CD4-positive, alpha-beta T cell treated with Interleukin-6 at 100 ng/mL for 8 hours (primary cell): ENCODE measurements around the gene STN1.

ENCODE experiments used
- DNase-seq: peaks from one replicate; pipeline ENCODE4 v3.0.0-alpha.2; 2020; ENCODE audit warnings: mixed read lengths, low spot score

The STN1 gene

DNA sequence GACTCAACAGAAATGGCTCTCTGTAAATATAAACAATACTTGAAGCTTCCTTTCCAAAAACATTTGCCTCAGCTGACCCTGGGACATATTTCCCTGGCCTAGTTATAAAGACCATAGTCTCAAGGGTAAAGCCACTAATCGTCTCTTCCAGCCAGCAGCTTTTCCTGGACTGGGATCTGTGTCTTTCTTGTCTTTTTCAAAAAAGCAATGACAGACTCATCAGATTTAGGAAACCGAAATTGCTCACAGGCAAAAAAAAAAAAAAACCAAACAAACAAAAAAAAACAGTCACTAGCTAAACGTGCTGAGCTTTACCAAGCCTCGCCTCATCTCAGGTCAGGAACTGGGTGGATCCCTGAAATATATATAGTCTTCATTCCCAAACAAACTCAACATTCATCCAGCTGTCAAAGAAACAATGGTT is 23.5 kb downstream of the STN1 start:
- DNase-seq = no peak

DNA sequence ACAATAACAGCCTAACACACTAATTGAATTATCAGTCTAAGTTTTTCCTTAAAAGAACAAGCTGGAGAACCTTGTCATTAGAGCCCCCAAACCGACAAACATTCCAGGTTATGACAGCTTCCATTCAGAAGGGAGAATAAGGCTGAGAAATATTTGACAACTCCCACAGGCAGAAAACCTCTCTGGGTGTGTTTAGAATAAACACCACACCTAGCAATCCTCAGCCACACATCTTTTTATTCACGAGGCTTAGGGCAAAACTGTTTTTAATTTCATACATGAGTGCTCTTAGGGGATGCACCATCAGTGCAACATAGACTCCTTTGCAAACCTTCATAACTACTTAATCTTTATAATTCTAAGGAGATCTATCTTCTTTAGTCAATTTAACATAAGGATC is 24.2 kb downstream of the STN1 start:
- no peak for DNase-seq

DNA sequence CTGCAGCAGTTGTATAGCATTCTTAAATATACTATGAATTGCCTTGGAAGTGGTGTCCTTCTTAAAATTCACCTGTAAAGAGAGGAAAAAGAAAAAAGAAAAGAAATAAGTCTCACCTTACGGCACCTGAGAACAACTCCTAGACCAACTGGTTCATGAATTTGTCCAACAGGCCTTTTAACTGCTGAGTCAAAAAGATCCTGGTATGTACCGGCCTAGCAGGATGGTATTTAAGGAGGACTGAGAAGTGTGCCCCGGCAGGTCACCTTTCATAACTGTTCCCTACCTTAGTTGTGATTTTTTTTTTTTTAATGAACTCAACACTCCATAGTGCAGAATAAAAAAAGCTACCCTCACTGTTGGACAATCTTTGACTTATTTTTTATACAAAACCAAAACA is 25.8 kb downstream of the STN1 start:
- no peak for DNase-seq

DNA sequence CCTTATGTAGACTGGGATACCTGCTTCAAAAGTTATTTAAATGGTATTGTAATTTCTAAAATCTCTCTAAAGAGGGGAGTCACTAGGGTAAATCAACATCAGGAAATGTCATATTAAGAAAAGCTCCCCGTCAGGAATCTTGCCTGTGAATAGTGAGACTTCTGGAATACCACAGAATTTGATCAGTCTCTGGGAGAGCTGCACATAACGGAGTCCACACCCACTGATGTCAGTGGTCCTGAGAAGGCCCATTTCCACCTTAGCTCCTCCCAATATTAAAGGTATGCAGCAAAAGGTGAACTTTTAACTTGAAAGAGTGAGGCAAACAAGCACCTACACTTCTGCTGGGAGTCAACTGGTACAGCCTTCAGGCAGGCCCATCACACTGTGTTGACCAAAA is 27.3 kb downstream of the STN1 start:
- DNase-seq = no peak

DNA sequence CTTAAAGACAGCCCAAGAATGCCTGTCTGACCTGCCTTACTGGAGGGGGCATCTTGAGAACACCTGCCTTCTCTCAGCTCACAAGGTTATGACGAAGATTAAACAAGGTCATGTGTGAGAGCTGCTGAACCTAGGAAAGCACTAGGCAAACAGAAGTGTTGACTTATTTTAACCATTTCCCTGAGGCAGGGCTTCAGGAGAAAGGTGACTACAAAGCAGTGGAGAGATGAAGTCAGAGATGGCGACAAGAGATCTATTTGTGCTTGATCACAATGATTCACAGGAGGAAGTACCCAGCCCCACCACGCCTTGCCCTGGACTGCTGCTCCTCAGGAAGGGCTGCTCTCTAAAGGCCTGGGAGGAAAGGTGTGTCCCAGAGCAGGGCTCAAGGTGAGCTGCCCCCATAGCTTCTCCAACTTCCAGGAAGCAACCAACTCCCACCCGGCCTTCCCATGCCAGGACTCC is 27.8 kb downstream of the STN1 start:
- DNase-seq = peak; percentile 12

DNA sequence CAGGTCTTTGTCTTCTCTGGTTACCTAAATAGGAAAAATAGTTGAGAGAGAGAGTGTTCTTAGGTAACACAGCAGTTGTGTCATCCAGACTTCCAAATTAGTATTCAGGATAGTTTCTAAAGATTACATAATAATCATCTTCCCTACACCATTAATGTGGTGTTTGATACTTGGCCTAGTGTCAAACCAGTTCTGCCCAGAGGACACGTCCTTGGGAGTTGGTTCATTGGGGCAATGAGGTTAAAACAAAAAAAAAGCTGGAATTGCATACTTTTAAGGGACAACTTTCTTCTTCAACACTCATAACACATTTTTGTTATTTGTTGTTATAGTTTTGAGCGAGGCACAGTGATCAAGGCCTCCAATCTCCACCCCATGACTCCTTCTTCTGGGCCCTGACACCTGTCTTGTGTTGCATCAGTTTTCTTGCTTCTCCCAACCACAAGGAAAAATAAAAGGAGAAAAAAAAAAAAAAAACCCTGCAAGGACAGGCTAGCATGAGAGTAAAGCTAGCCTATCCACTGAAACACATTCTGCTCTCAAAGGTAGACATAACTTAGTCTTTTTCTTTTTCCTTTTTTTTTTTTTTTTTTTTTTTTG is 28.8 kb downstream of the STN1 start:
- no peak for DNase-seq

DNA sequence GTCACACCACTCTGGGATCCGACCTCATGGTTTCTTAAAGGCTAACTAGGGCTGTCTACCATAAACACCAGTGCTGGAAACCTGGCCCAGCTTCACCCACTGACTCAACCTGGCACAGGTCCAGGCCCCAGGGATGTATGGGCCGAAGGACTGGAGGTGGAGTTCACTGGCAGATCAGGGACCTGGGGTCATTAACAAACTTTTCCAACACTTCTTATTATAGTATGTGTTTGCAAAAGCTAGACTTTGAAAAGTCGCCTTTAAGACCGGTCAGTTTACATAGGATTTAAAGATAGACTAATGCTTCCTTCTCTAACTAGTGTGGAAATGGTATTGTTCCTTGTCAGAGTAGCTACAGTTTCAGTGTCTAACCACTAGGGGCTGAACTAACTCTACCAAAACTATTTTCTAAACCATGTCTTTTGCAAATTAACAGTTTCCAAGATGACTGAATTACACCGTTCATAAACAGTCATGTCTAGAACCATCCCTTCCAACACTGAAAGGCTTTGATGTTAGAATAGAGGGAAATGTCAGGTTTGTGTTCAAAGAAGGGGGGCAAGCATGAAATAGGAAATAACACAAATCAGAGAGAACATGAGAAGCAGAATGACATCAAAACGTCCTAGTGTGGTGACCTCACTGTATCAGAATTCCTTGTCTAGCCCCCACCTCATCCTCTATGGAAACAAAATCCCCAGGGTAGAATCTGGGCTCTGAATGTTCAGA is 29.7 kb downstream of the STN1 start:
- peak; percentile 60 for DNase-seq

DNA sequence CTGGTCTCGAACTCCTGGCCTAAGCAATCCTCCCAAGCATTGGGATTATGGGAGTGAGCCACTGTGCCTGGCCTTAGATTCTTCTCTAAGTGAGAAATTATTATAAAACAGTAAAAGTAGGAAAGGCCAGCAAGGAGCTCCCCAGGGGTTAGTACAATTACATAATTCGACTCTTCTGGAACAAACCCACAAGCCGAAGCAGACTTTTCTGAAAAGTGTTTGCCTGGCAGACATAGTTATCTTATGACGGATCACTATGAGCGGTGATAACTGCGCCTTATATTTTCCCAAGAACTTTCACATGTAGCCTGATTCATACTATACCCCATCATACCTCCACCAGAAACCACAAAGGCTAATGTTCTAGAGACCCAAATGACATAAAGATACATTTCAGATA is 32.4 kb downstream of the STN1 start:
- no peak for DNase-seq

DNA sequence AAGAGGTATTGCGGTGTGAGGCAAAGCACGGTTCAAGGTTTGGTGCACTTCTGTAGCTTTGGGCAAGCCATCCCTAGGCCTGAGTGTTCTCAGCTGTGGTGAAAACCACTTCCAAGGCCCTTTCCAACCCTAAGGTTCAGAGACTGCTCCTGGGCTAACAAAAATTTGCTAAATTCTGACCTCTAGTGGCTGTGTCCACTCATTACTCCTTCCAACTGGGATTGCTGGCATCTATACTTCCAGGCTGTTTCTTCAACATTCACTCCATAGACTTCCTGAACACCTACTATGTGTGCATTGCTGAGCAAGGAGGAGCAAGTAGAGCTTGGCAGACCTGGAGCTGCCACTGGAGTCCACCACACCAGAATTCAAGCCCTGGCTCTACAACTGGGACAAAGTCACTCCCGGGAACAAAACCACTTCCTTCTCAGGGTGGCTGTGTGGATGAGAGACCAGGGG is 33.3 kb downstream of the STN1 start:
- peak; percentile 20 for DNase-seq

DNA sequence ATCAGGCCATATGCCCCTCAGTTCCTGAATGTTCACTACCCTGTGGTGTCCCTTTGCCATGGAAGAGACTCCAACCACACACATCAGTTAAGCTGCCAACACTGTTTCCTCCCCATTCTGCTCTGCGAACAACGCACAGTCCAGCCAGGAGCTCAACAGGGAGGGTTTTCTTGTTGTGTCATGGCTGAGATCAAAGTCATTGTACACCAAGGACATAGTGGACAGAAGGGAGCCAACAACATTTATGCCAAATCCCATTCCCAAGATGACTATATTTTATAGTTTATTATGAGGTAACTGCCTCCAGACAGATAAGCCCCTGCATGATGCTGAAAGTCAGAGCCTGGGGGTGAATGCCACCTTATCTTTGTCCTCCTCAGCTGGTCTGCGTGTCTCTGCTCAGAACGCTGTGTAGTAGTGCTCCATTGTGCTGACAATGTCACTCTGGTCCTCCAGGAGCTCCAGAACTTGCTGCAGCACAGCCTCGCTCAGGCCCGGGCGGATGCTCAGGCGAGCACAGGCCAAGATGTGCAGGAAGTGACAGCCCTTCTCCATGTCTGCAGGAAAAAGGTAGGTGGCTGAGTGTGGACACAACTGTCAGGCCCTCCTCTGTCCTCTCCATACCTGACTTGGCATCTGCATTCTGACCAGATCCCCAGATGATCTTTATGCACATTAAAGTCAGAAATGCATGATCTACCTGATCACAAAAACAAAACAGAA is 35.5 kb downstream of the STN1 start:
- no peak for DNase-seq

DNA sequence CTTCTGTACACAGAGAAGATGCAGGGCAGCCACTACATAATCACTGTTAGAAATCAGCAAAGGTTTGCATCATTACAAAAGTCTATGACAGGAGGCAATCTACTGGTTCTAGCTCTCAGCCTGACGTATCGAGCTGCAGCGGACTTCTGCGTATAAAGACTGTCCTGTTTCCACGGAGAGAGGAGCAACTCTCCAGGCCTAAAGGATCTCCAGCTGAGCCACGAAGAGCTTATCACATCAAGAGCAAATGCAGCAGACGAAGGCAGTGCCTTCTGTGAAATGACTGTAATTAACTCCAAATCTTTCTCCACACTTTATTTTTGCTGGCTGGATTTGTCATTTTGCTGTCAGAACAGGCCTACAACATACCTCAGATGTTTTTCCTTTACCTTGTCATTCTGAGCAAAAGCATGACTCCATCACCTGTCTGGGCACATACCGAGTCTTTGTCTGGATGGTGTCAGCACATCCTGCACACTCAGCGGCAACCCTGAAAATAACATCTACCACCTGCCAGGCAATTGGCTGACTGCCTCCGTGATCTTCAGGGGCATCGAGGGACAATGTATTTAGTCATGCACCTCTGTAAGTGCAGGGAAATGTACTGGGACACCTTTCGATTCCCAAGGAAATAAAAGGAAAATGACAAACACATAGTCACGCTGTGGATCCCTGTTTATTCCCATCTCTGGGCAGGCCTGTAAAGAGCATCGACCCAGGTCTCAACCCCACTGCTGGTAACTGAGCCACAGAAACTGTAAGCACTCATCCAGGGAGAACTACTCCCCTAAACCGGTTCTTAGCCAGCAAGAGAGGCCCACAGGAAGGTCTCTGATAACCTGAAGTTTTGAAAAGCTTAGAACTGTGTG is 36.3 kb downstream of the STN1 start:
- DNase-seq = no peak

DNA sequence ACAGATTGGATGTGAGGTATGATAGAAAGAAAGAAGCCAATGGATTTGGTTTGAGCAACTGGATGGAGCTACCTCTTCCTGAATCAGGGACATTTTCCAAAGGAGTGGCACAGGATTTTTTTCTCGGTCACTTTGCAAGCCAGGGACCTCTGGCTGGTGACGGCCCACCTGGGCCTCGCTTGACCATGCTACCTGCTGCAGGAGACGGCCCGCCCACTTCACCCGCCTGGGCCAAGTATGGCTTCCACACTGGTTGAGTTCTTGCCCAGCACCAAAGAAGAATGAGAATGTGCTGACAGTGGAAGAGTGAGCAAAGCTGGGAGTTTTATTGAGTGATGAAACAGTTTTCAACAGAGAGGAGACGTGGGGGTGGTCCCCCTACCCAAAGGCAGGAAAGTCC is 38.2 kb downstream of the STN1 start:
- no peak for DNase-seq

DNA sequence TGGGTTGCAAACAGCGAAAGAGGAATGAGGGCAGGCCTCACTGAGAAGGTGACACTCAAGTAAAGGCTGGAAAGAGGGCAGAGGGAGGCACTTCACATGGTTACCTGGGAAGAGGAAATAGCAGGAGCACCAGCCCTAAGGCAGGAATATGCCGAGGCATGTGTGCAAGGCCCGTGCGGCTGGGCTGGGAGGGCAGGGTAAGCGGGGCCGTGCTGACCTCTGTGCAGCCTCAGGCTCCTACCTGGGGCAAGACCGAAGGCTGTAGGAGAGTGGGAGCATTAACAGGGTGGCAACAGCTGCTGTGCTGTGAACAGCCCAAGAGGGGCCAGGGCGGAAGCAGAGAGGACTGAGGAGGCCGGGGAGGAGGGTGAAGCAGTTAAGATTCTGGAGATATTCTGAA is 38.6 kb downstream of the STN1 start:
- no peak for DNase-seq

DNA sequence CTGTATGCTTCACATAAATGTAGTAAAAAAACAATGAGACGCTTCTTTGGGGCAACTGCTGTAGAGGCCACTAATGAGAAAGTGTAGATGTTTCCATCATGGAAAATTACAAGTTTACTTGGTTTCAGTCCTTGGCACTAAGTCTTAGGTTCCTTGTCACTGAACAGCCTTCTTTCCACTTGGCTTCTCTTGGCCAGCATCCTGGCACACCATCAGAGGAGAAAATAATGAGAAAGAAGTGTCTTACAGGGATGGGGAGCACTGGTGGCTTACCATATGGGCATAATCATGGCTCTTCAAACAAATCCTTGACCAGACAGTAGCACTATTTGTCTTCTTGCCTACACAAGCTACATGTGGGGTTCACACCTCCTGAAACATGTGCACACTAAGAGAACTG is 40.1 kb downstream of the STN1 start:
- DNase-seq = no peak

DNA sequence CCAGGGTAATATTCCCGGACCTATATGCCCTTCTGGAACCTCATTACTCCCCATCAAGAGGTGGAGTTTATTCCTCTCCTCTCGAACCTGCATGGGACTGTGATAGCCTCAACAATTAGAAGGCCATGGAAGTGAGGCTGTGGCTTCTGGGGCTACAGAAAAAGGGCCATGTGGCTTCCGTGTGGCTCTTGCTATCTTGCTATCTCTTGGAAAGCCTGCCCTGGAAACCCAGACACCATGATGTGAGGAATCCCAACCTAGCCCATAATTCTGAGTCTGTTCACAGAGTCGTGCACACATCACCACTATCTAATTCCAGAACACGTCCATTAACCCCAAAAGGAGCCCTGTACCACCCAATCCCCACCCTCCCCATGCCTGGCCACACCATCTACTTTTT is 41.8 kb downstream of the STN1 start:
- no peak for DNase-seq

DNA sequence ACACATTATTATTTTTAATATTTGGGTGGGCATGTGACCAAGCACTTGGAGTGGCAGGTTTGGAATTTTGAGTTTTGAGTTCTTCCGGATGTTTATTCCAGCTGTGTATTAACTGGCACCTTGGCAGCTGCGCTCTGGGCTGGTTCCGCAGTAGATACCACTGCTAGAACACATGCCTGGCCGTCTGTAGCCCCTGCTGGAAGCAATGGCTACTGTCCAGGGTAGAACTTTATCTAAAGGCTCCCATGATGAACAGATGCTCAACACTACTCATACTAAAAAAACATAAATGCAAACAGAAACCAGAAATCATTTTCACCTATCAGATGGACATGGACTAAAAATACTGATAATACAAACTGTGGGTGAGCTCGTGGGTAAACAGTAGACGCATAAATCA is 43.3 kb downstream of the STN1 start:
- no peak for DNase-seq

DNA sequence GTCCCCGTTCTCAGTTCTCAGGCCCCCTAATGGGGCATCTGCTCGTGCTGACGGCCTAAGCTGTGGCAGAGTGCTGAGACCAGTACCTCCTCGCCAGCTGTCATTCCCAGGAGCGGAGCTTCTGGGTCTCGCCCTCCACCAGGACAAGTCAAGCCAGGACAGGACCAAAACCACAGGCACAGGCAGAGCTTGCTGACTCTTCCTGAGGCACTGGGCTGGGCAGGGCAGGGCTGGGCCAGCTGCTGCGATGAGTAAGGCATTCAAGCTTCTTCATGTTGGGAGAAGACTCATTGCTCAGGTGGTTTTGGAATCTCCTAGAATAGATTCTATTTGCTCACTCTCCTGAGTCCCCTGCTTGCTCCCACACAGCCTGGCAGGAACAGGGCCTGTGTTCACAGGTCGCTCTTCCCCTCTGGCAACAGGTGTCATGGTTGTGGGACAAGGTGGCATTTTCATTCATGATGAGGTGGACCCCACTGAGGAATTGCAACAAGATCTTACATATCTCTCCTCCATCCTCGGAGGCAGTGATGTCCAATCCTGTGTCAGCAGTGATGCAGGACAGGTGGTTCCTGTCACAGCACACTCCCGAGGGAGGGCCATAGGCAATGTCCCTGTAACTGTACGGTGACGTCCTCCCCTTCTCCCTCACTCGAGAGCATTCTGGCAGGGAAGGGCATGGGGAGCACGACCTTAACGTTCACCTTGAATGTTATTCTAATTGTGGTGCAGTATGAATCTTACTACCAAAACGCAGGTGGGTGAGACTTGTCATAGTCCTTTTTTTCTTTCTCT is 45.6 kb downstream of the STN1 start:
- DNase-seq = no peak

DNA sequence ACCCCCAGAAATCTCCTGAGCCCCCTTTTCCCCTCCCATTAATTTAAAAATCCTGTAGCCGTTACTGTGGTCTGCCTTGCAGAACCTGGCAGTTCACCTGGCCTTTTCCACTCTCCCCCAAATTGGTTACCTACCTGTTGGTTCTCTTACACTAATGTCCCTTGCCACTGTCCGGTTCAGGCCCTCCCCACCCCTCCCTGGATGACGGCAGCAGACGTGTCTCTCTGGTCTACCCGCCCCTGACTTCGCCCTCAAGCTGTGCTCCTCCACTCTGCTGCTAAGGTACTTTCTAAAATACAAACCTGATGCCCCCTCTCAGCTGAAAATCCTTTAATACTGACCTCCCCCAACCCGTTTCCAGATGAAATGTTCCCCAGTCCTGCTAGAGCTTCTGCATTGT is 47.0 kb downstream of the STN1 start:
- no peak for DNase-seq

DNA sequence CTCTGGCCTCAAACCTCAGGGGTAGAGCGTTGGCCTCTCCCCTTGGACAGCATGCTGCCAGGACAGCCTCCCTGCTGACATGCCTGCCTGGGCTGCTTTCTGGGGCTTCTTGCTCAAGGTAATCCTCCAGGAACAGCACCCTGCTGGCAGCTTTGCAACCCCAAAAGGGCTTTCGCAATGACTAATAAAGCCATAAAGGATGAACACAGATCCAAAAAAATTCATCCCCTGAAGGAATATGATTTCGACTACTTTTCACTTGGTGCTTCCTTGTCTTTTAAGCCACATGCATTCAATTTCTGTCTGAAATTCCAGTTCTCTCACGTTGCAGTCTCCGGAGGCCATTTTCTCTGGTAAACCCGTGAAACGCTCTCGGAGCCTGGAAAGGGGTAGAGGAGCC is 47.5 kb downstream of the STN1 start:
- no peak for DNase-seq

DNA sequence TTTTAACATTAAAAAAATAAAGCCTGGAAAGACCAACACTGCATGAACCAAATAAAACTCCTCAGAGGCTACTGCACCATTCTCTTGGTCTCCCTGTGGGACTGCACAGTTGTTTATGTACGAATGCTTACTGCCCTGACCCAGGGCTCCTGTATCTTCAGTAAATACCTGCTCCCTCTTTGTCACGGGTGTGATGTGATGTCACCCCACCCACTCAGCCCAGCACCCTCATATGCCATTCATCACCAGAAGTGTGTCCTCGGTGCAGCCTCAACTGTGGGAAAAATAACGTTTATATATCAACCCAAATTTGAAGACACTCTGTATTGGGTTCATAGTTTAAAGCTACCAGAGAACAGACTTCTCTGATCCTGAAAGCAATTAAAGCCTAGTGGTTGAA is 48.6 kb downstream of the STN1 start:
- no peak for DNase-seq

DNA sequence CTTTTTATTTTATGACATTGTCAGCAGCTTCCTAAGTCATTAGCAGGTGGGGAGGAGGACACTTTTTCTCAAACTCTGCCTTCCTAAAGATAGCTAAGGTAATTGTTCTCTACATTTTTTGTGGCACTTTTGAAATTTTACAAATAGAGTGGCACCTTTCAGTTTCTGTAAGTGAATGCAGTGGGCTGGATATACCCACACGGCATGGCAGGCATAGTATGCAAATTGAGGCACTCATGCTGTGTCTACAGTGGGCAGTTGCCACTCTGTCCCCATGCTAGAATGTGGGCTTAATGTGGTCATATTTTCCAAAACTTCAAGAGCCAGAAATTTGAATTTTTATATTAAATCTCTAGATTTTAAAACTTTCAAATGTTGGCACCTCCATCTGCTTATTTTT is 49.8 kb downstream of the STN1 start:
- no peak for DNase-seq
